B cell (primary cell): ENCODE results near the gene FEV. TPM values are rescaled to one million over a fixed set of nuclear protein-coding genes. Genes with fewer than 3 reads are reported as not detected.

Experiments used
- ATAC-seq: fragments of 200-7000 bp; cut with Tn5 transposase; one replicate; pipeline ENCODE4 v1.10.0; 2021; ENCODE audit warnings: low read depth, mild to moderate bottlenecking, moderate number of reproducible peaks, moderate library complexity
- CTCF ChIA-PET: fragments of 350-600 bp; sonication (Branson Sonifier 250); formaldehyde crosslinking; loops from one replicate; lab custom pipeline; 2021; ENCODE audit warnings: antibody characterized with exemption, inconsistent platforms; lab: Charles Lee
- POLR2A ChIA-PET: fragments of 350-600 bp; sonication (Branson Sonifier 250); formaldehyde crosslinking; loops from one replicate; lab custom pipeline; 2021; ENCODE audit warnings: antibody characterized with exemption; lab: Charles Lee
- DNase-seq: peaks from one replicate; pipeline ENCODE4 v3.0.0; 2013
- H2AFZ ChIP-seq: 2 replicates; pipeline ENCODE4 v1.6.1; 2012; ENCODE audit warnings: mild to moderate bottlenecking, low read depth, low read length; ENCODE audit not compliant: insufficient read depth, poor library complexity, severe bottlenecking
- H3K27ac ChIP-seq, 2 donors: 1 replicate in 1 of 2; 2 replicates in 1 of 2; pipeline ENCODE4 v1.5.1; 2012 to 2013; ENCODE audit warnings: low read length in 2 of 2, mild to moderate bottlenecking in 2 of 2, moderate library complexity in 1 of 2
- H3K27me3 ChIP-seq, 4 experiments: fragments of 200-600 bp in 1 of 4; sonication (generic) in 1 of 4; replicated peaks in 1 of 4; 1 replicate in 2 of 4; 2 replicates in 2 of 4; pipeline versions ENCODE4 v1.6.1 to v1.7.0; 2013 to 2016; ENCODE audit warnings: low read length in 3 of 4, mild to moderate bottlenecking in 2 of 4, mixed read lengths in 1 of 4, moderate library complexity in 1 of 4; ENCODE audit not compliant: insufficient read depth in 4 of 4, control insufficient read depth in 3 of 4; ENCODE audit errors: control extremely low read depth in 1 of 4
- H3K36me3 ChIP-seq, 2 experiments: replicated peaks in 1 of 2; 1 replicate in 1 of 2; 2 replicates in 1 of 2; pipeline versions ENCODE4 v1.6.1 to v1.7.1; 2013; ENCODE audit warnings: low read length in 1 of 2; ENCODE audit not compliant: insufficient read depth in 2 of 2, control insufficient read depth in 1 of 2; ENCODE audit errors: control extremely low read depth in 1 of 2, extremely low read depth in 1 of 2
- H3K4me1 ChIP-seq, 2 donors: fragments of 200-600 bp in 1 of 2; sonication (generic) in 1 of 2; 1 replicate in 1 of 2; 2 replicates in 1 of 2; pipeline versions ENCODE4 v1.5.1 to v1.6.1; 2013 to 2017; ENCODE audit warnings: low read length in 2 of 2; ENCODE audit not compliant: control insufficient read depth in 2 of 2, insufficient read depth in 2 of 2
- H3K4me2 ChIP-seq: replicated peaks from 2 replicates; pipeline ENCODE3; 2012; ENCODE audit warnings: mild to moderate bottlenecking, low read depth, low read length; ENCODE audit not compliant: poor library complexity, severe bottlenecking
- H3K4me3 ChIP-seq, 5 experiments: fragments of 200-600 bp in 1 of 5; sonication (generic) in 1 of 5; 1 replicate in 3 of 5; 2 replicates in 2 of 5; pipeline versions ENCODE4 v1.5.1 to v1.7.0; 2011 to 2016; ENCODE audit warnings: low read length in 4 of 5, mild to moderate bottlenecking in 4 of 5, low read depth in 2 of 5, control low read depth in 1 of 5, moderate library complexity in 1 of 5; ENCODE audit not compliant: insufficient read depth in 1 of 5; ENCODE audit errors: control extremely low read depth in 1 of 5, extremely low read depth in 1 of 5
- H3K79me2 ChIP-seq: fragments of 200-600 bp; sonication (generic); one replicate; pipeline ENCODE4 v1.6.0; 2016; ENCODE audit warnings: low read length; ENCODE audit not compliant: control insufficient read depth, insufficient read depth
- H3K9ac ChIP-seq: fragments of 200-600 bp; sonication (generic); 2 replicates; pipeline ENCODE4 v1.6.1; 2017; ENCODE audit warnings: mild to moderate bottlenecking, low read length, moderate library complexity
- H3K9me3 ChIP-seq, 3 donors: one replicate each; pipeline versions ENCODE4 v1.6.1 to v1.7.1; 2013; ENCODE audit warnings: low read length in 2 of 3; ENCODE audit not compliant: control insufficient read depth in 2 of 3, insufficient read depth in 1 of 3; ENCODE audit errors: control extremely low read depth in 1 of 3
- H4K20me1 ChIP-seq: 2 replicates; pipeline ENCODE4 v1.6.0; 2012; ENCODE audit warnings: mild to moderate bottlenecking, low read length; ENCODE audit not compliant: insufficient read depth, control insufficient read depth, poor library complexity, severe bottlenecking
- H3K27ac Mint-ChIP-seq: one replicate; pipeline ENCODE4 v1.8.0; 2021; ENCODE audit warnings: mixed read lengths
- H3K27me3 Mint-ChIP-seq: one replicate; pipeline ENCODE4 v1.8.0; 2021; ENCODE audit warnings: mixed read lengths
- H3K4me1 Mint-ChIP-seq: one replicate; pipeline ENCODE4 v1.8.0; 2021; ENCODE audit warnings: mixed read lengths
- H3K4me3 Mint-ChIP-seq: one replicate; pipeline ENCODE4 v1.8.0; 2021; ENCODE audit warnings: mixed read lengths
- H3K9me3 Mint-ChIP-seq: one replicate; pipeline ENCODE4 v1.8.0; 2022; ENCODE audit warnings: mixed read lengths; ENCODE audit not compliant: insufficient read depth
- CTCF ChIP-seq: fragments of 200-600 bp; IDR thresholded peaks from one replicate; pipeline ENCODE4 v1.8.0; 2022; ENCODE audit warnings: antibody characterized with exemption, mild to moderate bottlenecking
- EZH2 ChIP-seq: IDR thresholded peaks from 2 replicates; pipeline ENCODE4 v1.6.1; 2012; ENCODE audit warnings: borderline replicate concordance, low read depth, mild to moderate bottlenecking, moderate library complexity, low read length; ENCODE audit not compliant: insufficient read depth, poor library complexity, severe bottlenecking
- WGBS: methylation state at CpG from one replicate; pipeline ENCODE4 v1.1.5; 2013; ENCODE audit warnings: missing lambda C conversion rate; ENCODE audit not compliant: insufficient coverage; 5-methylcytosine and 5-hydroxymethylcytosine counted together
- intact Hi-C: fragments of 100-400 bp; cut with micrococcal nuclease; formaldehyde crosslinking; loops from one replicate; pipeline ENCODE4 v1.10.0; 2022
- polyA plus RNA-seq: library from polyadenylated mRNA; depleted of rRNA; stranded (reverse); fragments of >200 nt; gene quantifications from 2 replicates; pipeline ENCODE4 v1.2.3, GENCODE V29; 2012
- total RNA-seq, 2 donors: library from RNA; stranded (reverse); fragments of 120-200 nt in 1 of 2; gene quantifications; 1 replicate in 1 of 2; 2 replicates in 1 of 2; pipeline versions ENCODE4 v1.2.3 to v1.2.4, GENCODE V29; 2013 to 2022

FEV gene
- total and polyA plus RNA-seq, 2 donors (not counting 1 experiment from before 2014, with no cell fraction given): not detected

- CTCF ChIA-PET: no interaction called here
- Histone ChIP-seq H3K27me3 (peaks cover 0 to 14% (median 1%) of the 10 kb centered on the region in 4 experiments), H3K4me1 (no peaks in the 10 kb centered on the region), H2AFZ (no peak overlapping the region), H3K36me3 (no peaks in the 10 kb centered on the region), H4K20me1 (no peaks in the 10 kb centered on the region), H3K79me2 (no peaks in the 10 kb centered on the region), H3K9me3 (no peaks in the 10 kb centered on the region), H3K9ac (no peak overlapping the region), H3K4me2 (no peak overlapping the region), H3K27ac (no peak overlapping the region), H3K4me3 (no peak overlapping the region)
- POLR2A ChIA-PET: no interaction called here
- Mint-ChIP-seq H3K27ac (no peak overlapping the region), H3K27me3 (peaks cover 27% of the 10 kb centered on the region), H3K4me1 (no peaks in the 10 kb centered on the region), H3K4me3 (no peak overlapping the region), H3K9me3 (no peaks in the 10 kb centered on the region)
- DNase-seq (no peak), ATAC-seq (no peak)
- intact Hi-C loops: no loop called here
- TF ChIP-seq CTCF (no peak), EZH2 (no peak)
- WGBS: 82% methylated on average over 9 of the region's 9 CpGs
These were observed 36.6 kb upstream of the FEV start for GRCh38 chr2:219021591-219021990.

DNA sequence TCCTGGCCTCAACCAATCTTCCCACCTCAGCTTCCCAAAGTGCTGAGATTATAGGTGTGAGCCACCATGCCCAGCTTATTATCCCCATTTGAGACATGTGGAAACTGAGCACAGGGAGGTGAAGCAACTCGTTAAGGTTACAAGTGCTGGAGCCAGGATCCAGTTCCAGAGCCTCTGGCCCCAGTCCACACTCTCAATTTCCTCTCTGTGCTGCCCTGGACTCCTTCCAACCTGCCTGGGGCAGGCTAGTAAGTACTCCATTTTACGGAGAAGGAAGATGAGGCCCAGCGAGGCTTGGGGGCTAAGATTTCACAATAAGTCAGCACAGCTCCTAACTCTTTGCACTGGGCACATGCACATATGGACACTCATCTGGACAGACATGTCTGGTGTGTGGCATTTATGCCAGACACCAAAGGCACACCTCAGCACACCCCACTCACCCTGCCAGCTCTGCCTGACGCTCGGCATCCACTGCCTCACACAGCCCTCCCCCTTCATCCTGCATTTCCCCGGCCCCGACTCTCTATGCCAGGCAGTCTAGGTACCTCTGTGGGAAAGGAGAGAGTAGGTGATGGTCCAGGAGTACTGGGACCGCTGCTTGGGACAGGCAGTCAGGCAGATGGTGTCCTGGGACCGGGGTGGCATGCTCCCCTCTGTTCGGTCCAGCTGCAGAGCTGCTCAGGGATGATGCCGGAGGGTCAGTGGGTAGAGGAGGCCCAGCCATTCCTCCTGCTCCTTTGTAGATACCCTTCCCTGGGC lies 35.8 kb upstream of the FEV start:
- H3K4me3 Mint-ChIP-seq: no peak overlapping the region
- no peak overlapping the region for H3K9ac ChIP-seq
- no peaks in the 10 kb centered on the region for H3K9me3 ChIP-seq
- H2AFZ ChIP-seq: no peak overlapping the region
- ChIA-PET POLR2A (no interaction called here), CTCF (interaction anchor here (1.7 kb wide), 1 partner anchor 26 kb away, joined by 5 read pairs; no protein-coding TSS in a partner anchor)
- no peaks in the 10 kb centered on the region for H3K4me1 Mint-ChIP-seq
- H3K27me3 ChIP-seq: peaks cover 0 to 14% (median 1%) of the 10 kb centered on the region in 4 experiments
- H3K4me2 ChIP-seq: no peak overlapping the region
- H3K4me3 ChIP-seq: no peak overlapping the region
- no peak overlapping the region for H3K27ac ChIP-seq
- DNase-seq: no peak
- no peaks in the 10 kb centered on the region for H4K20me1 ChIP-seq
- H3K4me1 ChIP-seq: no peaks in the 10 kb centered on the region
- H3K9me3 Mint-ChIP-seq: no peaks in the 10 kb centered on the region
- H3K27me3 Mint-ChIP-seq: peaks cover 32% of the 10 kb centered on the region
- no peak overlapping the region for H3K27ac Mint-ChIP-seq
- TF ChIP-seq CTCF (no peak), EZH2 (no peak)
- intact Hi-C loops: no loop called here
- H3K79me2 ChIP-seq: no peaks in the 10 kb centered on the region
- H3K36me3 ChIP-seq: no peaks in the 10 kb centered on the region
- WGBS: 84% methylated on average over 5 of the region's 11 CpGs
- no peak for ATAC-seq
